ENCODE measurements around the gene ATL1. TPM values are rescaled to one million over a fixed set of nuclear protein-coding genes. Genes with fewer than 3 reads are reported as not detected.

ATL1 gene
- total and polyA plus RNA-seq, 2 of the 13 experiments (the other 11 are each of a cell fraction or from before 2014, with no cell fraction given): 0.60 to 0.65 TPM

GRCh38 chr14:50667996-50668825 lies 108.3 kb downstream of the ATL1 start, which contains the start of gene SAV1 (continued):
- TF ChIP-seq TEF (CRISPR knock-in tag; IDR thresholded peaks at IDR 0.05): peak; percentile 35; the same call in 1 of the 2 replicates
- peak; percentile 94 for TF ChIP-seq HNRNPLL (IDR thresholded peaks at IDR 0.05; ENCODE audit: low read depth, low read length, poor library complexity, severe bottlenecking)
- peak; percentile 74; the same call in 1 of the 2 replicates for TF ChIP-seq IKZF5 (CRISPR knock-in tag; IDR thresholded peaks at IDR 0.05)
- peak; percentile 51; the same call in 1 of the 2 replicates for TF ChIP-seq NR2C2 (CRISPR knock-in tag; IDR thresholded peaks at IDR 0.05; ENCODE audit: borderline replicate concordance)
- TF ChIP-seq SALL2 (CRISPR knock-in tag; IDR thresholded peaks at IDR 0.05): no peak; the same call in 1 of the 2 replicates
- TF ChIP-seq ZNF572 (CRISPR knock-in tag; IDR thresholded peaks at IDR 0.05): no peak
- TF ChIP-seq BRD4 (CRISPR knock-in tag; IDR thresholded peaks at IDR 0.05): peak; percentile 76
- TF ChIP-seq ARNT2 (CRISPR knock-in tag; IDR thresholded peaks at IDR 0.05; ENCODE audit: low read depth): peak; percentile 84
- no peak for TF ChIP-seq ZNF740 (CRISPR knock-in tag; IDR thresholded peaks at IDR 0.05)
- no peak for TF ChIP-seq RFX1 (IDR thresholded peaks at IDR 0.05)
- no peak; the same call in 1 of the 2 replicates for TF ChIP-seq ZNF567 (CRISPR knock-in tag; IDR thresholded peaks at IDR 0.05; ENCODE audit: borderline replicate concordance)
- TF ChIP-seq ZNF234 (CRISPR knock-in tag; conservative IDR thresholded peaks at IDR 0.05): no peak
- TF ChIP-seq ATF4 (CRISPR knock-in tag; IDR thresholded peaks at IDR 0.05): 0 out of 4 replicates have a peak, but pooled peaks of 1 of the 2 experiments have one; percentile 38
- peak; percentile 81 for TF ChIP-seq GABPB1 (CRISPR knock-in tag; IDR thresholded peaks at IDR 0.05)
- TF ChIP-seq CENPT (CRISPR knock-in tag; IDR thresholded peaks at IDR 0.05; ENCODE audit: low read depth): no peak
- no peak for TF ChIP-seq ZNF496 (CRISPR knock-in tag; IDR thresholded peaks at IDR 0.05; ENCODE audit: insufficient replicate concordance)
- TF ChIP-seq ZNF644 (CRISPR knock-in tag; IDR thresholded peaks at IDR 0.05; ENCODE audit: low read depth): no peak
- no peak for TF ChIP-seq SRSF4 (IDR thresholded peaks at IDR 0.05; ENCODE audit: low read depth, low read length, poor library complexity, severe bottlenecking)
- no peak for TF ChIP-seq TRIM22 (IDR thresholded peaks at IDR 0.05)
- TF ChIP-seq IRF9 (CRISPR knock-in tag; IDR thresholded peaks at IDR 0.05; ENCODE audit: borderline replicate concordance): peak; percentile 80; the same call in 1 of the 2 replicates
- no peak for TF ChIP-seq TFAP4 (IDR thresholded peaks at IDR 0.05; ENCODE audit: borderline replicate concordance, low read depth)
- no peak; the same call in 1 of the 2 replicates for TF ChIP-seq ELF1 (CRISPR knock-in tag; IDR thresholded peaks at IDR 0.05)

Measured in HepG2 (cell line).